HepG2 (cell line): ENCODE data around the gene ASB16. TPM values are rescaled to one million over a fixed set of nuclear protein-coding genes. Genes with fewer than 3 reads are reported as not detected.

Experiments used
- ATF5 ChIP-seq: sonication (generic); formaldehyde crosslinking; IDR thresholded peaks from 2 replicates; pipeline ENCODE4 v1.4.0; 2020; ENCODE audit warnings: mild to moderate bottlenecking, low read depth, missing genetic modification reagents
- HMGXB4 ChIP-seq, 2 experiments: sonication (generic) in 1 of 2; formaldehyde crosslinking in 1 of 2; IDR thresholded peaks; 2 replicates each; pipeline versions ENCODE4 v1.4.0 to v1.6.1; 2018 to 2020; ENCODE audit warnings: missing genetic modification reagents in 2 of 2, borderline replicate concordance in 1 of 2, low read depth in 1 of 2, mild to moderate bottlenecking in 1 of 2, missing biosample characterization in 1 of 2
- IRF9 ChIP-seq: sonication (generic); formaldehyde crosslinking; IDR thresholded peaks from 2 replicates; pipeline ENCODE4 v1.8.0; 2022; ENCODE audit warnings: missing genetic modification reagents, mild to moderate bottlenecking, borderline replicate concordance
- ISL2 ChIP-seq: sonication (generic); formaldehyde crosslinking; IDR thresholded peaks from 2 replicates; pipeline ENCODE4 v1.5.0; 2020; ENCODE audit warnings: missing genetic modification reagents
- MED13 ChIP-seq: sonication (generic); formaldehyde crosslinking; IDR thresholded peaks from 2 replicates; pipeline ENCODE4 v1.5.0; 2020; ENCODE audit warnings: missing genetic modification reagents
- NFKB2 ChIP-seq: sonication (generic); formaldehyde crosslinking; IDR thresholded peaks from 2 replicates; pipeline ENCODE4 v1.4.0; 2020; ENCODE audit warnings: missing genetic modification reagents, borderline replicate concordance
- TEF ChIP-seq: sonication (generic); formaldehyde crosslinking; IDR thresholded peaks from 2 replicates; pipeline ENCODE4 v1.5.0; 2020; ENCODE audit warnings: missing genetic modification reagents
- ZBTB42 ChIP-seq: sonication (generic); formaldehyde crosslinking; IDR thresholded peaks from 2 replicates; pipeline ENCODE4 v1.5.0; 2020; ENCODE audit warnings: mild to moderate bottlenecking, missing genetic modification reagents
- ZBTB49 ChIP-seq: sonication (generic); formaldehyde crosslinking; IDR thresholded peaks from 2 replicates; pipeline ENCODE4 v1.4.0; 2020; ENCODE audit warnings: missing genetic modification reagents, borderline replicate concordance
- ZNF142 ChIP-seq: sonication (generic); formaldehyde crosslinking; IDR thresholded peaks from 2 replicates; pipeline ENCODE4 v1.4.0; 2020; ENCODE audit warnings: missing genetic modification reagents
- ZNF276 ChIP-seq: sonication (generic); formaldehyde crosslinking; IDR thresholded peaks from 2 replicates; pipeline ENCODE4 v1.4.0; 2020; ENCODE audit warnings: mild to moderate bottlenecking, low read depth, missing genetic modification reagents
- polyA plus RNA-seq, 8 experiments: library from polyadenylated mRNA; depleted of rRNA in 3 of 8; stranded (reverse) in 7 of 8; unstranded in 1 of 8; fragments of >200 nt; fragmentation: Illumina TruSeq in 4 of 8; extraction: Trizol in 4 of 8; gene quantifications; 2 replicates each; pipeline versions ENCODE4 v1.2.1 to v1.2.3, GENCODE V29; 2011 to 2016; ENCODE audit warnings: low read depth in 4 of 8, missing spikeins in 1 of 8, mixed read lengths in 1 of 8; ENCODE audit not compliant: insufficient read depth in 1 of 8
- total RNA-seq, 5 experiments: library from RNA; depleted of rRNA; stranded (reverse); fragments of >200 nt; fragmentation: Illumina TruSeq; extraction: Trizol; gene quantifications; 2 replicates each; pipeline ENCODE4 v1.2.3, GENCODE V29; 2016; ENCODE audit warnings: low read depth in 1 of 5

Gene ASB16
- total and polyA plus RNA-seq, 2 of the 13 experiments (the other 11 are each of a cell fraction or from before 2014, with no cell fraction given) = 0.07 TPM; not detected in 1

GRCh38 chr17:44222112-44222869 is 51.8 kb downstream of the ASB16 start (continued):
- TF ChIP-seq TEF (CRISPR knock-in tag) (0 out of 2 replicates have a peak, but pooled peaks have one; percentile 50), HMGXB4 (CRISPR knock-in tag; IDR thresholded peaks at IDR 0.05; ENCODE audit: borderline replicate concordance in 1 of 2, low read depth in 1 of 2) (peak in 1 of 2 experiments; percentile 54; a peak in 2 of 4 replicates), MED13 (CRISPR knock-in tag) (peak; percentile 35; the same call in 1 of the 2 replicates), ZBTB49 (CRISPR knock-in tag) (no peak), IRF9 (CRISPR knock-in tag) (0 out of 2 replicates have a peak, but pooled peaks have one; percentile 47), ISL2 (CRISPR knock-in tag) (peak; percentile 61; the same call in 1 of the 2 replicates), ZNF142 (CRISPR knock-in tag) (peak; percentile 90), ZNF276 (CRISPR knock-in tag) (peak; percentile 60; the same call in 1 of the 2 replicates), ATF5 (no peak), ZBTB42 (no peak), NFKB2 (CRISPR knock-in tag) (peak; percentile 78; the same call in 1 of the 2 replicates)
